ENCODE data around the gene AGBL3.

- TF ChIP-seq POLR2A (IDR thresholded peaks at IDR 0.05) (no peak), CTCF (IDR thresholded peaks at IDR 0.05) (no peak), POLR2AphosphoS5 (IDR thresholded peaks at IDR 0.05) (no peak)
Measured at GRCh38 chr7:134948246-134948645, 38.1 kb upstream of the AGBL3 start.

Measured in suprapubic skin (tissue), 4 donors.